HepG2 (cell line): ENCODE results near the gene EEF1AKMT3. TPM values are rescaled to one million over a fixed set of nuclear protein-coding genes. Genes with fewer than 3 reads are reported as not detected.

ENCODE experiments used
- CBX1 ChIP-seq: IDR thresholded peaks from one replicate; pipeline ENCODE4 v1.6.1; 2016; ENCODE audit warnings: antibody characterized with exemption, low read depth
- DNMT3B ChIP-seq: conservative IDR thresholded peaks from 2 replicates; pipeline ENCODE4 v1.6.1; 2016; ENCODE audit warnings: missing biosample characterization, control low read depth
- ISL2 ChIP-seq: sonication (generic); formaldehyde crosslinking; IDR thresholded peaks from 2 replicates; pipeline ENCODE4 v1.5.0; 2020; ENCODE audit warnings: missing genetic modification reagents
- MYPOP ChIP-seq: sonication (generic); formaldehyde crosslinking; IDR thresholded peaks from 2 replicates; pipeline ENCODE4 v1.8.1; 2023; ENCODE audit warnings: mild to moderate bottlenecking, moderate library complexity, missing genetic modification reagents
- NBN ChIP-seq: fragments of 450-650 bp; conservative IDR thresholded peaks from 2 replicates; pipeline ENCODE4 v1.6.1; 2017
- NRL ChIP-seq: sonication (generic); formaldehyde crosslinking; IDR thresholded peaks from 2 replicates; pipeline ENCODE4 v1.5.0; 2020; ENCODE audit warnings: missing genetic modification reagents, mild to moderate bottlenecking, moderate library complexity, borderline replicate concordance
- PAXIP1 ChIP-seq: sonication (generic); formaldehyde crosslinking; conservative IDR thresholded peaks from 2 replicates; pipeline ENCODE4 v1.4.0; 2020; ENCODE audit warnings: mild to moderate bottlenecking, missing genetic modification reagents, moderate library complexity
- PBX2 ChIP-seq: IDR thresholded peaks from 2 replicates; pipeline ENCODE4 v1.6.1; 2016; ENCODE audit warnings: control low read depth
- RELA ChIP-seq: sonication (generic); formaldehyde crosslinking; IDR thresholded peaks from 2 replicates; pipeline ENCODE4 v1.4.0; 2020; ENCODE audit warnings: missing genetic modification reagents
- STAG1 ChIP-seq: sonication (generic); formaldehyde crosslinking; IDR thresholded peaks from 2 replicates; pipeline ENCODE4 v1.4.0; 2020; ENCODE audit warnings: missing genetic modification reagents
- TMF1 ChIP-seq: sonication (generic); formaldehyde crosslinking; IDR thresholded peaks from 2 replicates; pipeline ENCODE4 v1.8.1; 2022; ENCODE audit warnings: low read depth, missing genetic modification reagents
- ZNF230 ChIP-seq: sonication (generic); formaldehyde crosslinking; IDR thresholded peaks from 2 replicates; pipeline ENCODE4 v1.4.0; 2020; ENCODE audit warnings: mild to moderate bottlenecking, missing genetic modification reagents
- ZNF274 ChIP-seq: sonication (generic); formaldehyde crosslinking; IDR thresholded peaks from 2 replicates; pipeline ENCODE4 v1.5.1; 2020; ENCODE audit warnings: mild to moderate bottlenecking, missing genetic modification reagents
- ZNF460 ChIP-seq: sonication (generic); formaldehyde crosslinking; IDR thresholded peaks from 2 replicates; pipeline ENCODE4 v1.5.1; 2020; ENCODE audit warnings: missing genetic modification reagents, mild to moderate bottlenecking, borderline replicate concordance
- ZNF569 ChIP-seq: sonication (generic); formaldehyde crosslinking; IDR thresholded peaks from 2 replicates; pipeline ENCODE4 v1.5.0; 2020; ENCODE audit warnings: mild to moderate bottlenecking, missing genetic modification reagents, moderate library complexity, borderline replicate concordance
- ZNF580 ChIP-seq: IDR thresholded peaks from 2 replicates; pipeline ENCODE4 v1.6.1; 2016; ENCODE audit warnings: low read depth, borderline replicate concordance
- ZNF687 ChIP-seq: sonication (generic); formaldehyde crosslinking; IDR thresholded peaks from 2 replicates; pipeline ENCODE4 v1.5.1; 2020; ENCODE audit warnings: mild to moderate bottlenecking, missing genetic modification reagents, moderate library complexity
- ZNF709 ChIP-seq: sonication (generic); formaldehyde crosslinking; IDR thresholded peaks from 2 replicates; pipeline ENCODE4 v1.5.0; 2020; ENCODE audit warnings: mild to moderate bottlenecking, missing genetic modification reagents
- ZNF749 ChIP-seq: sonication (generic); formaldehyde crosslinking; IDR thresholded peaks from 2 replicates; pipeline ENCODE4 v1.8.0; 2022; ENCODE audit warnings: mild to moderate bottlenecking, missing genetic modification reagents, moderate library complexity, borderline replicate concordance
- ZNF780A ChIP-seq: sonication (generic); formaldehyde crosslinking; IDR thresholded peaks from 2 replicates; pipeline ENCODE4 v1.8.0; 2022; ENCODE audit warnings: mild to moderate bottlenecking, missing genetic modification reagents, moderate library complexity
- ZSCAN12 ChIP-seq: sonication (generic); formaldehyde crosslinking; IDR thresholded peaks from 2 replicates; pipeline ENCODE4 v1.9.0; 2021; ENCODE audit warnings: mild to moderate bottlenecking, missing genetic modification reagents
- polyA plus RNA-seq, 8 experiments: library from polyadenylated mRNA; depleted of rRNA in 3 of 8; stranded (reverse) in 7 of 8; unstranded in 1 of 8; fragments of >200 nt; fragmentation: Illumina TruSeq in 4 of 8; extraction: Trizol in 4 of 8; gene quantifications; 2 replicates each; pipeline versions ENCODE4 v1.2.1 to v1.2.3, GENCODE V29; 2011 to 2016; ENCODE audit warnings: low read depth in 4 of 8, missing spikeins in 1 of 8, mixed read lengths in 1 of 8; ENCODE audit not compliant: insufficient read depth in 1 of 8
- total RNA-seq, 5 experiments: library from RNA; depleted of rRNA; stranded (reverse); fragments of >200 nt; fragmentation: Illumina TruSeq; extraction: Trizol; gene quantifications; 2 replicates each; pipeline ENCODE4 v1.2.3, GENCODE V29; 2016; ENCODE audit warnings: low read depth in 1 of 5

EEF1AKMT3 gene
- total and polyA plus RNA-seq, 2 of the 13 experiments (the other 11 are each of a cell fraction or from before 2014, with no cell fraction given): 4.7 to 11.4 TPM

GRCh38 chr12:57803319-57803893 lies 31.0 kb downstream of the EEF1AKMT3 start (continued):
- TF ChIP-seq TMF1 (no peak), NRL (no peak), CBX1 (no peak), ZNF580 (CRISPR knock-in tag) (no peak), DNMT3B (CRISPR knock-in tag) (no peak), ZNF780A (no peak), ZNF687 (CRISPR knock-in tag) (peak; percentile 34; the same call in 1 of the 2 replicates), MYPOP (no peak), ZNF569 (no peak), ISL2 (no peak), RELA (CRISPR knock-in tag) (no peak), PAXIP1 (CRISPR knock-in tag) (no peak), NBN (no peak), ZNF274 (CRISPR knock-in tag) (no peak), ZNF230 (CRISPR knock-in tag) (no peak), ZSCAN12 (CRISPR knock-in tag) (no peak), STAG1 (peak; percentile 73), PBX2 (CRISPR knock-in tag) (no peak), ZNF709 (CRISPR knock-in tag) (no peak), ZNF460 (CRISPR knock-in tag) (no peak), ZNF749 (no peak)
